Fibroblast of skin of left biceps (primary cell): ENCODE data around the gene PDGFRB.
"Not testable (repeated sequence)": the region's sequence is repeated elsewhere in the genome, so short reads cannot be mapped to it uniquely, and the experiment has no call there.

Experiments
- DNase-seq, 2 experiments: peaks; one replicate each; pipeline ENCODE4 v3.0.0-alpha.2; 2013; ENCODE audit warnings: low read depth in 2 of 2

The PDGFRB gene

DNA sequence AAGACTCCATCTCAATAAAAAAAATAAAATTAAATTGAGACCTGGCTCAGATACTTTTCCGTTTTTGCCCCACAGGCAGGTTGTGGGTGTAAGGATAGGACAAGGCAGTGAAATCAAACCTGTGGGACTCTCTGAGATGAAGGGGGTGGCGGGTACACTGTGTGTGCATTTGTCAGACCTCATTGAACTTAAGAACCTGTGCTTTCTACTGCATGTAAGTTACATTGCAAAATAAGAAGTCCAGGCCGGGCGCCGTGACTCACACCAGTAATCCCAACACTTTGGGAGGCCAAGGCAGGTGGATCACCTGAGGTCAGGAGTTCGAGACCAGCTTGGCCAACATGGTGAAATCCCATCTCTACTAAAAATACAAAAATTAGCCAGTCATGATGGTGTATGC, 70.9 kb downstream of the PDGFRB start:
- DNase-seq, result not testable (repeated sequence)

- DNase-seq, result no peak
Measured at GRCh38 chr5:150082889-150083288, 72.8 kb downstream of the PDGFRB start.

- no peak for DNase-seq
Measured at GRCh38 chr5:150082374-150082773, 73.3 kb downstream of the PDGFRB start.

DNA sequence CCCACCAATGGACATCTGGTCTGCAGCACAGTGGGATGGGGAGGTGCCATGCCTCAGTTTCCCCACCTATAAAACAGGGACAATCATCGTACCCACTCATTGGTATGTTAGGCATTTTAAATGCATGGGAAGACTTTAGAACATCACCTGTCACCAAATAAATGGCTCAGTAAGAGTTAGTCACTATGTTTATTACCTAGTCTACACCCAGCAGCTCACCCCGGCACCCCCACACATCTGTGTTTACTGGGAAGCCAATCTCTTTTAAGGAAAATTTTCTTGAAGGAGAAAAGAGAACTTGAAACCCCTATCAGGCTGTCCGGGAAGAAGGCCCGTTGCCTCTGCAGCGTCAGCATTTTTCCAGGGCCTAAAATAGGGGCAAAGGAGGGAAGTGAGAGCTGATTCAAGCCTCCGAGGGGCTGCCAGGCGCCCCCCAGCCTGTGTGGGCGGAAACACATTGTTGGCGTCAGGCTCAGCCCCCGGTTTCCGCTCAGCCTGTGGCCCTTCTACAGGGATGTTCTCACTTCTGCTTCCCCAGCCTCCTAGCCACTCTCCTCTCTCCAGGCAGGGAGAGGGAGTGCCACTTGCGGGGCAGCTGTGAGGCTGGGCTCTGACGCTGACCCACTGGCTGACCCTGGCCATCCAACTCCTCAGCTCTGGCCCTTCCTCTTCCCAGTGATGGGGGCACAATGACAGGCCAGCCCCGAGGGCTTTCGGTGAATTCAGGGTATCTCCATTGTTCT, 73.9 kb downstream of the PDGFRB start:
- no peak for DNase-seq

DNA sequence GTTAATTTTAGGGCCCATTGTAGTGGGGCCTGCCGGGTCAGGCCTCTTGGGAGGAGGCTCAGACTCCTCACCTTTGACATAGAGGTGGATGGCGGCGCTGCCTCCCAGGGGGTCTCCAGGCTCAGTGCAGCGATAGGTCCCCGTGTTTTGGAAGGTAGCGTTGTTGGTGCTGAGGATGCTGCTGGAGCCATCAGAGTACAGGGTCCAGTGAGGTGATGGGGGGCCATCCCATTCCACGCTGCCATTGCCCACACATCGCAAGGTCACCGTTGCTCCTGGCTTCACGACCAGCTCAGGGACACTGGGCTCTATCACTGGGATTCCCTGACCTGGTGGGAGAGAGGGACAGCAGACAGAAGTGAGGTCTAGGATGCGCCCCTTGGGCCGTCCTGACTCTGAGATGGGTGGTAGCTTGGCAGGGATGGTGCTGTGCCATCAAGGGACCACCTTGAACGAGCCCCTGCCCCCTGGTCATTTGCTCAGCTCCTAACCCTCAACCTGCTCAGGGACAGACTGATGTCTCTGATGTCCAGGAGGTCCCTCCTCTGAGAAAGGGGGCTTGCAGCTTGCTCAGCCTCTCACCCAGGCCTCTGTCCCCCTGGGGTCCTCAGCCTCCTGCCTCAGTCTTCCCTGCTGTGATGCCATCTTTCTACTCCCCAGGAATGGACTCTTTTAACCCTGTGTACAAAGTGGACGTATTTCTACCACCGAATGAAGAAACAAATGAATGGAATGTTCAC, 74.8 kb downstream of the PDGFRB start:
- DNase-seq, result no peak

- DNase-seq, result no peak
Measured at GRCh38 chr5:150079909-150080461, 75.7 kb downstream of the PDGFRB start.

DNA sequence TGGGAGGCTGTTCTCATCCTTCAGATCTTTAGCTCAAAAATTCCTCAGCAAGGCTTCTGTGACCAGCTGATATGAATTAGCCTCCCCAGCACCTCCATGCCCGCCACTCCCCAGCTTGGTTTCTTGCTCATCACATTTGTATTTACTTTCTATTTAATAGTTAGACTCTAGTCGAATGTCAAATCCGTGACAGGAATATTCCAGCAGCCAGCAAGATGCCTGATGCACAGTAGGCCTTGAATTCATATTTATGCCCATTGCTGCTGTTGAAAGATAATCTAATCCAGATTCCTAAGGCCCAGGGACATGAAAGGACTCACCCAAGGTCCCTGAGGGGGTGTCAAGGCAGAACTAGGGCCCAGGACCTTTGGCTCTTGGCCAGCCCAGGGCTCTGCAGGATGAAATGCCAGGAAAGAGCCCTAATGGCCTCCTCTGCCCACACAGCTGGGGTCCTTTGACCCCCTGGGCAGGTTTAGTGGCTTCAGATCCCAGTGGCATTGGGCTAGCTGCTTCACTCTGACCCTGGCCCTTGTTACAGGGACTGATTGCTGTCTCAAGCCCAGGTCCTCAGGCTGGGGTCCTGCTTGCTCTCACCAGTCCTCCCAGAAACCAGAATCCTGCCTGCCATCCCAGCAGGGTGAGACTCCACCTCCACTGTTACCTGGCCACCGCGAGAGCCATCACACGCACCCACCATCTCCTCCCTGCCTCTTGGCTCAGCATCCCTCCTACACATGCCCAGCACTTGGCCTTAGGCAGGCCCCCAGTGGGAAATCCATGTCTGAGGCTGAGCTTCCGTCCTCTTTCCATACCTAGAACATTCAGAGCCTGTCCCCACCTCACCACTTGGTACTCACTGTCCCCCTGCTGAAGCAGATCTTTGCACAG, 76.6 kb downstream of the PDGFRB start:
- no peak for DNase-seq

GRCh38 chr5:150077996-150078801, 77.4 kb downstream of the PDGFRB start:
- DNase-seq, result no peak

GRCh38 chr5:150077060-150077459, 78.6 kb downstream of the PDGFRB start:
- DNase-seq, result no peak

DNA sequence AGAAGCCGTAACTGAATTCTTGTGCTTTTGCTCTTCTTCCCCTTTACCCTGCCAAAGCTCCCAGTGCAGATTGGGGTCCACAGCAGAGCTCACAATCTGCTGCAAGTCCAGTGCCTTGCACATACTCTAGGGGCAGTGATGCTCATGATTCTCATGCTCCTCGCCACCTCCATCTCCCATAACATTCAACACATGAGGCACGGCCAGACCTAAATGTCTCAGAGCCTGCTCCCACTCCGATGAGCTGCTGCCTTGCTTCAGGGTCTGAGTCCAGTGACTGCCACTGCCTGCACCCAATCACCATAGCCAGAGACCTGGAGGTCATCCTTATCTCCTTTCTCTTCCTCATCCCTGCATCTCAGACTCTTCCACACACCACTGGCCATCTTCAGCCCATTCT, 79.8 kb downstream of the PDGFRB start:
- no peak for DNase-seq

DNA sequence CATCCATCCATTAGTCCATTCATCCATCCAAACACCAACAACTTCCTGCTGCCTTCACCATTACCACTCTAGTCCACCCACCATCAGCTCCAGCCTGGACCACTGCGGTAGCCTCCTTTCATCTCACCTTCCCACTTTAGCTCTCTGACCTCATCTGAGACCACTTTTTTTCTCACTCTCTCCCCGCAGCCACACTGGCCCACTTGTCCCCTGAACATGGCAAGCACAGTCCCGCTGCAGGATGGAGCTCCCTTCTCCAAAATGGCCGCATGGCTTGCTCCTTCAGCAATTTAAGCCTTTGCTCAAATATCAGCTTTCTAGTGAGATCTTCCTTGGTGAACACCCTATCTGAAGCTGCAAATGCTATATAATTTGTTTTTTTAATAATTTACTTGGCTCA, 80.4 kb downstream of the PDGFRB start:
- DNase-seq, result no peak

GRCh38 chr5:150073677-150074076, 82.0 kb downstream of the PDGFRB start:
- DNase-seq, result no peak

GRCh38 chr5:150073086-150073625, 82.5 kb downstream of the PDGFRB start:
- no peak for DNase-seq

DNA sequence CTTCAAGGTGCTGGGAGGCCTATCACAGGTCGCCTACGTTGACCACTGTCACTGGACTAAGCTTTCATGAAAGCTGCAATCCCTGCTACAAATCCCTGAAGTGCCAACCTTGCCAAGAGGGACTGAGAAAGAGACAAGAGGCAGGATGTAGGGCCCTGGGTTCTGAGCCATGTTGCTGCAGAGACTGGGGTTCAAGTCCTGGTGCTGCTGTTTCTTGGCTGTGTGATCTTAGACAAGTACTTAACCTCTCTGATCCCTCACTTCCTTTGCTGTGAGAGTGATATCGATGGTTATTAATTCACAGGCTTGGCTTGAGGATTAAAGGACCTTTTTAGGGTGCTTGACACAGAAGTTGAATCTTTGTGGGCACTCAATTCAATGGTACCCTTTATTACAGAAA, 84.8 kb downstream of the PDGFRB start:
- DNase-seq, result no peak

GRCh38 chr5:150069672-150070627, 85.7 kb downstream of the PDGFRB start:
- DNase-seq, result no peak

- no peak for DNase-seq
Measured at GRCh38 chr5:150068961-150069645, 86.5 kb downstream of the PDGFRB start.

DNA sequence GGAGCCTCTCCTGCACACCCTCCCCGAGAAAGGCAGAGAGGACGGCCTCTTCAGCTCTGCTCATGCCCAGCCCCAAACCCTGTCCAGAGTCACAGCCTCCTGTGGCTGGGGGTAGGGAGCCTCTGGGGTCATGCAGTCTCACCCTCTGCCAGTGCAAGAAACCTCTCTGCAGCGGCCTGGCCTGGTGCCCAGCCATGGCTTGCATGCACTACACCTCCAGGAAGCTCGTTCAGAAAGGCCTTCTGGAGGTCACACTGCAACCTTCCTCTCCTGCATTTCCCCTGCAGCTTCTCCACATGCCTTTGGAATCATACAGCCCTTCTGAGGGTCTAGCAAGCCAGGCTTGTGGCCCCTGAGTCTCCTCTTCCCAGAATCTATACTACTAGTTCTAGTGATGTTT, 87.2 kb downstream of the PDGFRB start:
- DNase-seq, result no peak

DNA sequence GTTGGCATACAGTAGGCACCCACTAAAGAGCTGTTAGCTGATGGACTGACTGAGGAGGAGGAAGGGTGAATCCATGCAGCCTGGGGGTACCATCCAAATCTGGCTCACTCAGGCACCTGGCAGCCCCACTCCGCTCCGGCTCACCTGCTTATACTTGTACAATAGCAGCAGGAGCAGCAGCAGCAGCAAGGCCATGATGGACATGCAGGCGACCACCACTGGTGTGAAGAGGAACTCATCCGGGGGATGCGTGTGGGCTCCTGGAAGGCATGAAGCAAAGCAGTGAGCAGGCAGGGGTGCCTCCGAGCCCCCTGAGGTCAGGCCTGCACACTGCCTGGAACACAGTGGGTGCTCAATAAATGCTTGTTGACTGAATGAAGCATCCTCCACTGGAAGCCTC, 87.6 kb downstream of the PDGFRB start:
- DNase-seq, result no peak

DNA sequence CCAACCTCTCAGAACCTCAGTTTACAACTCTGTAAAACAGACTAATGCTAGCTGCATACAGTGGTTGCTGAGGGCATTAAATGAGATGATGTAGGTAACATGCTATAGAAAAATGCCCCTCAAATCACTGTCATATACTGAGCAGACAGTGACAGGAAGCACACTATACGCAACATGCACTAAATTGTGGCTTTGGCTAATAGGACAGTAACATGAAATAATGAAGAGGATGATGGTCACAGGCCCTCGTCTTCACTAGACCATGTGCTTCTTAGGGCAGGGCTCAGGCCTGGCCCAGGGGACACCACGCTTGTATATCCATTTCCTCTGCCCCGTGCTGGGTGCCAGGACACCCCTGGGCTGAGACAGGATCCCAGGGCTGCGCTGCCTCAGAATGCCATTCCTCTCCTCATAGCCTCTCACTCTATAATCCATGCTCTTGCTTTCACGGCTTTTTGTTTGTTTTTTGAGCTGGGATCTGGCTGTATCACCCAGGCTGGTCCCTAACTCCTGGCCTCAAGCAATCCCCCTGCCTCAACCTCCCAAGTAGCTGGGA, 88.2 kb downstream of the PDGFRB start:
- DNase-seq, result no peak
